GM18907 (cell line): Measurements from ENCODE around the gene CADM1.
"Not testable (repeated sequence)": the region's sequence is repeated elsewhere in the genome, so short reads cannot be mapped to it uniquely, and the experiment has no call there.

ENCODE experiments used
- ATAC-seq: cut with Tn5 transposase; IDR thresholded peaks from one replicate; pipeline ENCODE4 v1.9.1; 2021; ENCODE audit warnings: mild to moderate bottlenecking, moderate library complexity; ENCODE audit not compliant: unreplicated experiment

The CADM1 gene

DNA sequence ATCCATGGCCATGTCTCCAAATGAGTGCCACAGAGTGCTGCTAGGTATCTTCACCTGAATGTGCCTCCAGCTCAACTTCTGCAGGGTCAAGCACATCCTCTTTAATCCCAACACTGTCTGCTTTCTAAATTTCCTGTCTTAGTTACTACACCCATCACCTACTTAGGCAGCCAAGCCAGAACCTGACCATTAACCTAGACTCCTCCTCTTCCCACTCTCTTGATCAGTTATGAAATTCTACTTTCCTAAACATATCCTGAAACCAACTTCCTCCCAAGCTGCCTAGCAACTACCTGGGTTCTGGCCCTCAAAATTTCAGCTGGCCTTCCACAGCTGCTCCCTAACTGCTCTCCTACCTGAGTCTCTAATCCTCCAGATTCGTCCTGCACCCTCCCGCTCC is 22.7 kb downstream of the CADM1 start:
- ATAC-seq, result no peak

DNA sequence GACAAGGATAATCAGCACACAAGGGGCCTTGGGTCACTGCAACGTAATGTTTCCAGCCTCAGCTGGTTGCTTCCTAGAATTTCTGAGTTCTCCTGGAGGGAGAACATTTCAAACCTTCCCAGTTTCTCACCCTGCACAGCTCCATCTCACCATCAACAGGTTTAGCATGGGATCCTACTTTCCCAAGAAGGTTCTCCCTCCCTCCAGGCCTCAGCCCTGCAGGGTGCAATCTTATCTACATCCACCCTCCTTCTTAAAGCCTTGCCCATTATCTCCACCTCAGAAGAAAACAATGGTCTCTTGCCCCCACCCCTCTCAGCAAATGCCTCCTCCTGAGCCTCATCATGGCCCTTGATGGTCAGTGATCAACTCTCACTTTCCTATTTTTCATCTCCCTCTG is 23.6 kb downstream of the CADM1 start:
- ATAC-seq, result no peak

DNA sequence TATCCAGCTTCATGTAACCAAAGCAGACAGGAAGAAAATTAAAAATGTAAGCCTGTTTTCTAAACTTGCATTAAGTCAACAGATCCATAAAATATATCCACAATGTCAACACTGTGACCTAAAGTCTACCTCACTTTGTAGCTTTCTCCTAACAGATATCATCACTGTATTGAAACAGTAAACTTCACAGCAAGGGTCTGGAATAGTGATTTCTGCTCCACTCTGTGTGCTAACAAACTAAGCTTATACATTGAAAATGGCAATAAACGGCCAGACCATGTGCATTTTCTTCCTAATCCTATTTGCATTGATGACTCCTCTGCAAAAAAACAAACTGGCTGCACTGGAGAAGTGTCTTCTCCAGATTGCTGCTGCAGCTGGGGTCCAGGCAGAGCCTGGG is 26.8 kb downstream of the CADM1 start:
- no peak for ATAC-seq

DNA sequence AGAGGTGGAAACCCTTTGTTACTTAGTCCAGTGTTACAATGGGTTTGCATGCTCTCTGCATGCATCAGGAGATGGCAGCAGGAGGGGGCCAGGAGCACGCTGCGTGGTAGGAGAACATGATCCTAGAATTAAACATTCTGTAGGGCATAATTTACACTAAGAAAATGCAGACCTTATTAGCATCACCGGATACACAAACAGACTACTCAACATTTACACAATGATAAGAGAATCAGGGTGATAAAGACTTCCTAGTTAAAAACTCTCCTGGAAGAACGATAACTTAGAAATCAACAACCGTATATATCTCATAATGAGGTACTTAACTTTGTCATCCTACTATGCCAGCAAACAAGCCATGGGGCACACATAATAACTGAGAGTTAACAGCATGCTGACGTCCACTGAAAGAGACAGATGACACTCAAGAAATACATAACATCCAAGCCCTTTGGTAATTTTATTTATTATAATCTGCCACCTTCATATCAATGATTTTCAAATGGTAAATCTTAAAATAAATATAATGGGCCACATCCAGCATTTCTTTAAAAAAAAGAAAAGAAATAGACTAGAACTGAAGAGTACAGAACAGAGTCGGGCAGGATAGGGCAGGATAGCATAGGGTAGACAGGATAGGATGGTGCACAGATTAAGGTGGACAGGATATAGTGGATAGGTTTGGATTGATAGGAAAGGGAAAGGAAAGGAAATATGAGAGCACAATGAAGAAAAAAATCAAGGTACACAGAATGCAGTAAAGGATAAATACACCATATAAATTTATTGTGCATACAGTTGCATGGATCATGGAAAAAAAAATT is 27.5 kb downstream of the CADM1 start:
- ATAC-seq, result no peak

DNA sequence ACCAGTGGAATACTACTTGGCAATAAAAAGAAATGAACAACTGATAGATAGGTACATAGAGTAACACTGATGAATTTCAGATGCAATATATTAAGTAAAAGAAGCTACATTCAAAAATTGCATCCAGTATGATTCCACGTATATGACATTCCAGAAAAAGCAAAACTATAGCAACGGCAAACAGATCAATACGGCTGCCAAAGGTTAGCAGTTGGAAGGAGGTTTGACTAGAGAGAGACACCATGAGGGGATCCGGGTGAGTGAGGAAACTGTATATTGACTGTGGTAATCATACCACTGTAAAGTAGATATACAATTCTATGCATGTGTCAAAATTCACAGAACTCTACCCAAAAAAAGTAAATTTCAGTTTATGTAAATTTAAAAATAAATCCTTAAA is 28.7 kb downstream of the CADM1 start:
- ATAC-seq, result no peak

DNA sequence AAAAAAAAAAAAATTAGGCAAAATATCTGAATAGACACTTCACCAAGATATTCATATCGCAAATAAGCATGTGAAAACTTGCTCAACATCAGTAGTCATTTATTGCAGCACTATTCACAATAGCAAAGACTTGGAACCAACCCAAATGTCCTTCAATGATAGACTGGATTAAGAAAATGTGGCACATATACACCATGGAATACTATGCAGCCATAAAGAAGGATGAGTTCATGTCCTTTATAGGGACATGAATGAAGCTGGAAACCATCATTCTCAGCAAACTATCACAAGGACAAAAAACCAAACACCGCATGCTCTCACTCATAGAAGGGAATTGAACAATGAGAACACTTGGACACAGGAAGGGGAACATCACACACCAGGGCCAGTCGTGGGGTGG is 29.9 kb downstream of the CADM1 start:
- ATAC-seq, result not testable (repeated sequence)

DNA sequence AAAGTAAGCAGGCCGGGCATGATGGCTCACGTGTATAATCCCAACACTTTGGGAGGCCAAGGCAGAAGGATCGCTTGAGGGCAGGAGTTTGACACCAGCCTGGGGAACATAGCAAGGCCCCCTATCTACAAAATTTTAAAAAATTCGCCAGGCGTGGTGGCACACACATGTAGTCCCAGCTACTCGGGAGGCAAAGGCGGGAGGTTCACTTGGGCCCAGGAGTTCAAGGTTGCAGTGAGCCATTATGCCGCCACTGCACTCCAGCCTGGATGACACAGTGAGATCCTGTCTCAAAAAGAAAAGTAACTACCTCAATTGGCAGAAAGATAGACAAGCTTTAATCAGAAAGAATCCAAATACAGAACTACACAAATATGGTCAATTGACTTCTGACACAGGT is 31.0 kb downstream of the CADM1 start:
- ATAC-seq, result no peak

DNA sequence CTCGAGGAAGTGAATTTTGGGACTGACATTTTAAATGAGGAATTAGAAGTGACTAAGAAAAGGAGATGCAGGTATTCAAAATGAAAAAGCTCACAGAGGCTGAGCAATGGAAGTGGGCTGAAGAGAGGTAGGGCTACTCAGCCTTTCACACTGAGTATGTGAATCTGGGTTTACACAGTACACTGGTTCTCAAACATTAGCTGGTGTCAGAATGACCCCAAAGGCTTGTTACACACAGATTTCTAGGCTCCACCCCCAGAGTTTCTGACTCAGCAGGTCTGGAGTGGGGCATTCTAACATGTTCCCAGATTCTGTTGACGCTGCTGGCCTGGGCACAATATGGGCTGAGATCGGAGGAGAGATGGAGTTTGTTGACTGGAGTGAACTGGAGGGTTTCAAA is 32.8 kb downstream of the CADM1 start:
- no peak for ATAC-seq

DNA sequence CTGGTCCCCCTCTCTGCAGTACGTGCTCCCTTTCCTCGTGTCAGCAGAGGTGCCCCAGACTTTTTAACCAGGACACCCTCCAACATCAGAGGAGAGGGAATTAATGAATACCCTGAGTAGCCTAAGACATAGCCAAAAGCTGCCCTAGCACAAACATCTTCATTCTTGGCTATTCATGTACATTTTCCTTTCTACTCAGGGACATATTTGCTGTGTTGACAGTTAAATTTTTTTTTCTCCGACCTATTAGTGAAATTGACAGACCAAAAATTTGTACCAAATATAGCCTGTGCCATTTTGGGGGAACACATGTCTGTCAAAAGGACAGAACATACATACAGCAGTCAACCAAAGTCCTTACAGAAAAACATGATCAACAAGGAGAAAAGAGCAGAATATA is 33.3 kb downstream of the CADM1 start:
- ATAC-seq, result no peak

DNA sequence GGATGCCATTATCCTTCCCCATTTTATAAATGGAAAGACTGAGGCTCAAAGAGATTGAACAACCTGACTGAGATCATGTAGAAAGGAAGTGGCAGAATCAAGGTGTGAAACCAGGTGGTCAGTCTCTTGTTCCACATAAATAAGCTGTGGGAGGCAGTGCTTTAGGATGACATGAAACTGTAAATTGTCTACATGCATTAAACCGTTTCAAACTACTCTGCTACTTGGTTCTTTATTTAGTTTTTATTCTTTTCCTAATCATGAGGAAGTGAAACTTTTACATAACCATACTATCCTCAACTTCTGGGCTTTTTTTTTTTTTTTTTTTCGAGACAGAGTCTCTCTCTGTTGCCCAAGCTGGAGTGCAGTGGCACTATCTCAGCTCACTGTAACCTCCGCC is 34.9 kb downstream of the CADM1 start:
- ATAC-seq, result no peak

DNA sequence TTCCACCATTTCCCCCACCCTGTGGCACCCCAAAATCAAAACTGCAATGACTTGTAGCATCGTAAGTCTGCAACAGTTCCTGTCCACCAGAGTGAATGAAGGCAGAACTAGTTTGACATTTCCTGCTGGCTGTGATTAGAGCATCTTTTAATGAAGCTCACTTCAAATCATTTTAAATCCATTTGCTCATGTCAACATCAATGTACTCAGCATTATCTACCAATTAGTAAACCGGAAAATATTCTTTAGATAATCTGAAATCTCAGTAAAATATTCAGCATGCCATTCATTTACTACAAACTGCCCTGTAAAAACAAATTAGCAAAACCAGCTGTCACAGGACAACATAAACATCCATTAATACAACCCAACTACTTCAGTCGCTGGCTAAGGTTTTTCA is 38.1 kb downstream of the CADM1 start:
- ATAC-seq, result no peak

DNA sequence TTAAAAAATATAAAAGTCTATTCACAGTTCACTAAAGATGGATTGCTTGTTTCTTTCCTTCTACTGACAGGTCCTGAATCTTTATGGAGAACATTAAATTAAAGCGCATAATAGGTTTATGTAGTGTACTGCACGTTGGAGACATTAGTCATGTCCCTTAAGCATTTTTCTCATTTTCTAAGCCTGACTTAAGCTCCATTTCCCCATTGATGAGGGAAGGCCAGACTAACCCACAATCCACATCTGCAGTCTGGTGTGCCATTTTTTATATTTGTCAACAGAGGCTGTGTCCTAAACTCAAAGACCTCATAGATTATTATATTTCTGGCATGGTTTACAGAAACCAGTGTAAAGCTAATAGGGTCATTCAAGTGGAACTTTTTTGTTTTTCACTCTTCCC is 39.9 kb downstream of the CADM1 start:
- no peak for ATAC-seq

DNA sequence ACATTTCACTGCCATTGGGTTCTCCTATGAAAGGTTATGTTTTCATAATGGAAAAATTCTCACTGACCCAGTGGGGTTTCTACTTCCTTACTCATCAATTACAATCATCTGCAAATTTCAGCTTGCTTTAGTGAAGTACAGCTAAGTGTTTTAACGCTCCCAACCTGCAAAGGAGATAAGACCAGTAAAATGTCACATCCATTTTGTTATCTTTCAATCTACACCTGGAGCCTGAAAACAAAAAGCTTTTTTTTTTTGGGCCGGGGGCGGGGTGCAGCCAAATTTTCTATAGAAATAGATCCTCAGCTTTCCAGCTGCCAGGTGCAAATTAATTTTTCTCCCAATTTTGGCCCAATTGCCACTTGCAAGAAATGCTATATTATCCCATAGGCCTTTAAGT is 40.6 kb downstream of the CADM1 start:
- no peak for ATAC-seq

DNA sequence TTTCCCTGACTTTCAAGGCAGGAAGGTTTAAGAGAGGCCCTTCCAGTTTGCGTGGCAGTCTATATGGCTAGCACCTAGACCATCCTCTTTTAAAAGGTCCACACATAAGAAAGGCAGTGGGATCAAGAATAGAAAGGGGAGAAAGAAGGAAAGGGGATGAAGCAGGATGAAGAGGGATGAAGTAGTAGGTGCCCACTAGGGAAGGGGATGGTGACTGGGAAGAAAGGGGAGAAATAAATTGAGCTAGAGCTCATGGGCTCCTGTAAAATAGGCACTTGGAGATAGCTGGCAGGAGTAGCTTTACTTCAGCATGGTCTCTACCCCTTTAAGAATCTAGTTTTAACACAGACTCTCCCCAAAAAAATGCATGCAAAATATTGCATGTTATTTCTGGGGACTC is 41.5 kb downstream of the CADM1 start:
- ATAC-seq, result no peak

DNA sequence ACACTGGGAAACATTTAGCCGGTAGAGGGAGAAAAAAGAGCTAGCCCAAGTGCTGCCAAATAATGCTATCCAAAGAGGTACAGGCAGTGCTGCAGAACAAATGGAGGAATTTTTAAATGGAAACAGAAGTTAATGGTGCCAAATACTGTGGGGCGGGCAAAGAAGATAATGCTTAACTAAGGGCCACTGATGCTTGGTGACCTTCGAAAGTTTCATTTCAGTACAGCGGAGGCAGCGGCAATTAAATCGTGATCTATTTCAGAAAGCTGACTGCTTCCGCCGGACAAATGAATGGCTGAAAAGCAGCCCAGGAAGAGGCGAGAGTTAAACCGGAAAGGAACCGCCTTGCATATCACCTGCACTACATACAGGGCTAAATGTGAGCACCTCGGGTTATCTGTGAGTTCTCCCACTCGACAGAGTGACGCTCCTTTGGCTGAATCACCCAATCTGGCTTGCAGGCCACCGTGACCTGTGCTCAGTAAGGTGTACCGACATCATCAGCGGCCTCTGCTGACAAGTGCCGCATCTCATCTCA is 42.1 kb downstream of the CADM1 start:
- no peak for ATAC-seq

DNA sequence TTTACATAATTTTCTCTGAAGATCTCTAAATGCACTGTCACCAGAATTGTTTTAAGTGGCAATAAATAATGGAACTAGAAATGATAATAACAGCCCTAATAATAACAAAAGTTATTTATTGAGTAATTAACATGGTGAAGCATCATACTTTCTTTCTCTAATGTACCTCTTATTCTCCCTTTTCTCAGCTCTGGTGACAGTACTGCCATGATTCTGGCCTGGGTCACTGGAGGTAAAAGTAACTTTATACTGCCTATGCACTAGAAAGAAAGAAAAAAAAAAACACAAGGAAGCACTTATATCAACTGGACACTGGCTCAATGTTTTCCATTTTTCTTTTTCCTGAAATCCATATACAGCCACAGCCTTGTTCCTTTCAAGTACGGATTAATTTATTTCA is 43.7 kb downstream of the CADM1 start:
- ATAC-seq, result no peak

DNA sequence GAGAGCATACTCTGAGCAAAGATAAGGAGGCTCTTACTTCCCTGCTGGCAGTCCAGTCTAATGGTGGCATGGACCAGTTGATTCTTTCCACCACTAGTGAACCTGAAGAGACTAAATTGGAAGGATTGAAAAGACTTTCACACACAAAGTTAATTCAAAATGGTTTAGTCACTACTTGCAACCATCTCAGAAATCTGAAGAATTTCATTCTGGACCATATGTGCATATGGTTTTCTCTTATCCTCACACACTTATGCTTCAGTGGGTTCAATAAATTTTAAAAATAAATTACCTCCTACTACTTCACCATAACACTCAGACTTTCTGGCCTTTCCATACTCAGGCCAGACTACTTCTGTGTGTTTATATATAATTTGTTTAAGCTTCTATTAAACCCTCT is 44.7 kb downstream of the CADM1 start:
- ATAC-seq, result no peak

DNA sequence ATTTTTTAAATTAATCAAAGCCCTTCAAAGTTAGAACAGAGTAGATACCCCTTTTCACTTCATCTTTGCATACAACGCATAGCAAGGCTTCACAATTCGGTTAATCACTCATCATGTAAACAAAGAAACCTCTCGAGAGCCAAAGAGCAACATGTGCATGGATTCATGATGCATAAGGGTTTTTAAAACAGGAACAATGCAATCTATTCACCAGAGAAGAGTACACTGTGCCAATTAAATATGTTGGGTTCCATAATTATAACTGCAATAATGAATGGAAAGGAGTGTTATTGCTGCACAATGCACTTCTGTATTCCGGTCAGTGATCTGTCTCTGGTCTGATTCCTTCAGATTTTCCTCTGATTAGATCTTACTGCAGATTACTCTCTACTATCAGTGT is 45.3 kb downstream of the CADM1 start:
- no peak for ATAC-seq

DNA sequence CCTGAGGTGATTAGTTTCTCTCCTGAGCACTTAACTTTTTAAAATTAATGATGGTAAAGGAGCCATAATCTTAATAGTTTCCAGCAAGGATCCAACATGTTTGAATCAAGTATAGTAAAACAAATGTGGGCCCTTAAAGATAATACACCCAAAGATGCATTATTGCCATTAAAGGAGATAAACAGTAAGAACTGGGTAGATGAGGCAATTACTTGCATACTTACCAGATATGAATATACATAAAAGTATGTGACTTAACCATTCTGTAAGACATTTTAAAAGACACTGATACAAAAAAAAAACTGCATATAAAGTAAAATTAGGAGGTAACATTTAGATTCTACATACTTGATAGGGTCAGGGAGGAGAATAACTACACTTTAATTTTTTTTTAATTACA is 48.2 kb downstream of the CADM1 start:
- ATAC-seq, result no peak

DNA sequence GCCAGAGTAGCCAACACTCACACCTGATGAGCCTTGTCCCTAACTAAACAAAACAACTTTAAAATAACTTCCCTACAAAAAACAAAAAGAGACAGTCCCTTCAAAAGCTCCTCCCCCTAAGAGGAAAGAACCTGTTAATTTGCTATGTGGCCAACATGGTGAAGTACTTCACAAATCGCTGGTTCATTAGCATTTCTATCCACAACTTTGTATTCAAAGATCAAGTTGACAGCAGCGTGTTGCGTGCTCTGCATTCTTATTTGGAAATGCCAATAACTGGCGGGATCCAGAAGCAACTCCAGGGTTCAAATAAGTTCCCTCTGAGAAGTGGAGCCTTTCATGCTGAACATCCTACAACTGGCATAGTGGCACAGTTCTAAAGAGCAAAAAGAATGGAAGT is 48.6 kb downstream of the CADM1 start:
- no peak for ATAC-seq

DNA sequence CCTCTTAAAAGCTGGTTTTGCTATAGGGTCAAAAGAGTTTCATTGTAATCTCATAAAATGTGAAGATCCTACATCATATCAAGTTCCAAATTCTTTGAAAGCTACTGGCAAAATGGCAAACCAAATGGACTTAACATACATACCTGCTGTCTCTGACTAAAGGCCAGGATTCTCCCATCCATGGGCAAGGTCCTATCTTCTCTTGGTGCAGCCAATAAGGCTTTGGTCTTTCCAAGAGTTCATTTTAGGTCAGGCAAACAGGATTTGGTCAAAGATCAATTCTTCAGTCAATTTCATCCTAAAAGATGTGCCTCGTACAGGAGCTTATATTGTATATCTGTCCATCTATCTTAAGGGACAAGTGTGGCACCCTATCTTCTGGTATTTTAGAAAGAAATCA is 49.7 kb downstream of the CADM1 start:
- ATAC-seq, result no peak

DNA sequence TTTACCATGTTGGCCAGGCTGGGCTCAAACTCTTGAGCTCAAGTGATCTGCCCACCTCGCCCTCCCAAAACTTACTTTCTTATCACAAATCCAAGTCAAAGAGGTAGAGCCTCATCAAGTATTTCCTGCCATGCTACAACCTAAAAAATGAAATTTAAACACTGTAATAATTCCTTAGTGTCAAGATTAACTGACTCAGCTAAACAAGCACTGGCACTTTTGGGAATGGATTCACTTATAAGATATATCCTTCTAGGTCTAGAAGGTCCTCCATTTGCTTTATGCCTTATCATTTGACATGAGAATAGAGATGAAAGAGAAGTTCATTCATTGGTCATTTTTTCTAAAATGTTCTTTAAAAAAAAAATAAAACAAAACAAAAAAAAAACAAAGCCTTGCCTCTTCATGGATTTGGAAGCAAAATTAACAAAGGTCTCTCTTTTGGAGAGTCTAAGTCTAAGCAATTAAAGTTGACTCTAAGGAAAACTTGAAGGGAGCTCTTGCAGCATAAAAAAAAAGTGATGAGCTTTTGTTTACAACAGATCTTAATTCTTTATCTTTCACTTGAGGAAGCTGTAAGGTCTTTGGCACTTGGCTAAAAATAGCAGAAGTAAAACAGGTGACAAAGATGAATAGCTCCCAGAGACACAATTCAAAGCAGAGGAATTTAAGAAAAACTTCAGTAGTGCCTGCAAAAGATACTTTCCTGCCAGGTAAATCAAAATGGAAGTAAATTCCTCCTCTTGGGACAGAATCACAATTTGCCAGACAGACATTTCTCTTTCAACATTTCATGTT is 50.3 kb downstream of the CADM1 start:
- ATAC-seq, result no peak
